HepG2 (cell line): ENCODE results near the gene MBLAC1. TPM values are rescaled to one million over a fixed set of nuclear protein-coding genes. Genes with fewer than 3 reads are reported as not detected.

Experiments
- DRAP1 ChIP-seq: IDR thresholded peaks from 2 replicates; pipeline ENCODE4 v1.6.1; 2016; ENCODE audit warnings: missing genetic modification reagents, missing compliant biosample characterization
- HNRNPH1 ChIP-seq: fragments of 200-400 bp; formaldehyde crosslinking; optimal IDR thresholded peaks from 2 replicates; pipeline ENCODE3; 2017; ENCODE audit warnings: mild to moderate bottlenecking, low read depth, low read length
- HOXA5 ChIP-seq: sonication (generic); formaldehyde crosslinking; IDR thresholded peaks from 2 replicates; pipeline ENCODE4 v1.4.0; 2020; ENCODE audit warnings: missing genetic modification reagents
- KDM5A ChIP-seq: fragments of 200-600 bp; sonication (generic); IDR thresholded peaks from 2 replicates; pipeline ENCODE4 v1.7.0; 2018; ENCODE audit warnings: antibody characterized with exemption, mild to moderate bottlenecking, low read length, borderline replicate concordance
- MIXL1 ChIP-seq: IDR thresholded peaks from 2 replicates; pipeline ENCODE4 v1.6.1; 2016
- MNT ChIP-seq: fragments of 450-650 bp; IDR thresholded peaks from 2 replicates; pipeline ENCODE4 v1.6.1; 2016
- NFYB ChIP-seq: sonication (generic); formaldehyde crosslinking; IDR thresholded peaks from 2 replicates; pipeline ENCODE4 v1.4.0; 2020; ENCODE audit warnings: missing genetic modification reagents
- PREB ChIP-seq: sonication (generic); formaldehyde crosslinking; IDR thresholded peaks from 2 replicates; pipeline ENCODE4 v1.4.0; 2020; ENCODE audit warnings: missing genetic modification reagents
- REPIN1 ChIP-seq: sonication (generic); formaldehyde crosslinking; IDR thresholded peaks from 2 replicates; pipeline ENCODE4 v1.8.0; 2022; ENCODE audit warnings: missing genetic modification reagents, low read depth, mild to moderate bottlenecking, borderline replicate concordance
- SETDB1 ChIP-seq: sonication (generic); formaldehyde crosslinking; IDR thresholded peaks from 2 replicates; pipeline ENCODE4 v1.5.1; 2020; ENCODE audit warnings: missing genetic modification reagents, mild to moderate bottlenecking, borderline replicate concordance
- TAF15 ChIP-seq: fragments of 200-400 bp; formaldehyde crosslinking; IDR thresholded peaks from one replicate; pipeline ENCODE4 v1.6.1; 2018; ENCODE audit warnings: mild to moderate bottlenecking, low read depth, low read length; ENCODE audit not compliant: poor library complexity, severe bottlenecking
- TBX3 ChIP-seq: fragments of 450-650 bp; IDR thresholded peaks from 2 replicates; pipeline ENCODE4 v1.6.1; 2017; ENCODE audit warnings: antibody characterized with exemption, mild to moderate bottlenecking, inconsistent platforms, borderline replicate concordance
- TSC22D2 ChIP-seq: sonication (generic); formaldehyde crosslinking; IDR thresholded peaks from 2 replicates; pipeline ENCODE4 v1.5.1; 2020; ENCODE audit warnings: missing genetic modification reagents, mild to moderate bottlenecking, borderline replicate concordance
- ZBTB37 ChIP-seq: sonication (generic); formaldehyde crosslinking; IDR thresholded peaks from 2 replicates; pipeline ENCODE4 v1.4.0; 2020; ENCODE audit warnings: mild to moderate bottlenecking, missing genetic modification reagents
- ZFX ChIP-seq: sonication (generic); formaldehyde crosslinking; IDR thresholded peaks from 2 replicates; pipeline ENCODE4 v1.4.0; 2020; ENCODE audit warnings: mild to moderate bottlenecking, low read depth, missing genetic modification reagents, moderate library complexity
- ZNF652 ChIP-seq: IDR thresholded peaks from 2 replicates; pipeline ENCODE4 v1.6.1; 2016; ENCODE audit warnings: low read depth, borderline replicate concordance
- ZNF891 ChIP-seq: sonication (generic); formaldehyde crosslinking; IDR thresholded peaks from 2 replicates; pipeline ENCODE4 v1.5.0; 2020; ENCODE audit warnings: mild to moderate bottlenecking, missing genetic modification reagents
- ZSCAN21 ChIP-seq: sonication (generic); formaldehyde crosslinking; IDR thresholded peaks from 2 replicates; pipeline ENCODE4 v1.8.0; 2022; ENCODE audit warnings: mild to moderate bottlenecking, missing genetic modification reagents, moderate library complexity, borderline replicate concordance
- polyA plus RNA-seq, 8 experiments: library from polyadenylated mRNA; depleted of rRNA in 3 of 8; stranded (reverse) in 7 of 8; unstranded in 1 of 8; fragments of >200 nt; fragmentation: Illumina TruSeq in 4 of 8; extraction: Trizol in 4 of 8; gene quantifications; 2 replicates each; pipeline versions ENCODE4 v1.2.1 to v1.2.3, GENCODE V29; 2011 to 2016; ENCODE audit warnings: low read depth in 4 of 8, missing spikeins in 1 of 8, mixed read lengths in 1 of 8; ENCODE audit not compliant: insufficient read depth in 1 of 8
- total RNA-seq, 5 experiments: library from RNA; depleted of rRNA; stranded (reverse); fragments of >200 nt; fragmentation: Illumina TruSeq; extraction: Trizol; gene quantifications; 2 replicates each; pipeline ENCODE4 v1.2.3, GENCODE V29; 2016; ENCODE audit warnings: low read depth in 1 of 5
- TF ChIP-seq, protein P1 (sequence below): sonication (generic); formaldehyde crosslinking; IDR thresholded peaks from 2 replicates; pipeline ENCODE4 v1.8.1; 2023; ENCODE audit warnings: mild to moderate bottlenecking, missing genetic modification reagents, borderline replicate concordance
- TF ChIP-seq, protein P2 (sequence below): sonication (generic); formaldehyde crosslinking; IDR thresholded peaks from 2 replicates; pipeline ENCODE4 v1.4.0; 2020; ENCODE audit warnings: missing genetic modification reagents

Gene MBLAC1
- total and polyA plus RNA-seq, 2 of the 13 experiments (the other 11 are each of a cell fraction or from before 2014, with no cell fraction given): 0.79 to 2.1 TPM

GRCh38 chr7:100119072-100119969 lies 7.4 kb upstream of the MBLAC1 start, which contains the start of the genes CNPY4 and TAF6 (continued):
- TF ChIP-seq PREB (CRISPR knock-in tag) (no peak), TAF15 (no peak), TSC22D2 (CRISPR knock-in tag) (peak; percentile 38; the same call in 1 of the 2 replicates), TBX3 (peak; percentile 40; the same call in 1 of the 2 replicates), ZNF891 (CRISPR knock-in tag) (no peak; the same call in 1 of the 2 replicates), SETDB1 (CRISPR knock-in tag) (no peak), KDM5A (peak; percentile 87), REPIN1 (no peak), DRAP1 (peak; percentile 67), MIXL1 (CRISPR knock-in tag) (peak; percentile 31; the same call in 1 of the 2 replicates), HNRNPH1 (no peak), ZFX (CRISPR knock-in tag) (no peak), MNT (no peak), ZSCAN21 (0 out of 2 replicates have a peak, but pooled peaks have one; percentile 18), NFYB (CRISPR knock-in tag) (peak; percentile 65), ZNF652 (CRISPR knock-in tag) (no peak), HOXA5 (peak; percentile 90; the same call in 1 of the 2 replicates), ZBTB37 (CRISPR knock-in tag) (no peak)
- TF ChIP-seq, protein P1, sequence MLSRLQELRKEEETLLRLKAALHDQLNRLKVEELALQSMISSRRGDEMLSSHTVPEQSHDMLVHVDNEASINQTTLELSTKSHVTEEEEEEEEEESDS: no peak
- TF ChIP-seq, protein P2, sequence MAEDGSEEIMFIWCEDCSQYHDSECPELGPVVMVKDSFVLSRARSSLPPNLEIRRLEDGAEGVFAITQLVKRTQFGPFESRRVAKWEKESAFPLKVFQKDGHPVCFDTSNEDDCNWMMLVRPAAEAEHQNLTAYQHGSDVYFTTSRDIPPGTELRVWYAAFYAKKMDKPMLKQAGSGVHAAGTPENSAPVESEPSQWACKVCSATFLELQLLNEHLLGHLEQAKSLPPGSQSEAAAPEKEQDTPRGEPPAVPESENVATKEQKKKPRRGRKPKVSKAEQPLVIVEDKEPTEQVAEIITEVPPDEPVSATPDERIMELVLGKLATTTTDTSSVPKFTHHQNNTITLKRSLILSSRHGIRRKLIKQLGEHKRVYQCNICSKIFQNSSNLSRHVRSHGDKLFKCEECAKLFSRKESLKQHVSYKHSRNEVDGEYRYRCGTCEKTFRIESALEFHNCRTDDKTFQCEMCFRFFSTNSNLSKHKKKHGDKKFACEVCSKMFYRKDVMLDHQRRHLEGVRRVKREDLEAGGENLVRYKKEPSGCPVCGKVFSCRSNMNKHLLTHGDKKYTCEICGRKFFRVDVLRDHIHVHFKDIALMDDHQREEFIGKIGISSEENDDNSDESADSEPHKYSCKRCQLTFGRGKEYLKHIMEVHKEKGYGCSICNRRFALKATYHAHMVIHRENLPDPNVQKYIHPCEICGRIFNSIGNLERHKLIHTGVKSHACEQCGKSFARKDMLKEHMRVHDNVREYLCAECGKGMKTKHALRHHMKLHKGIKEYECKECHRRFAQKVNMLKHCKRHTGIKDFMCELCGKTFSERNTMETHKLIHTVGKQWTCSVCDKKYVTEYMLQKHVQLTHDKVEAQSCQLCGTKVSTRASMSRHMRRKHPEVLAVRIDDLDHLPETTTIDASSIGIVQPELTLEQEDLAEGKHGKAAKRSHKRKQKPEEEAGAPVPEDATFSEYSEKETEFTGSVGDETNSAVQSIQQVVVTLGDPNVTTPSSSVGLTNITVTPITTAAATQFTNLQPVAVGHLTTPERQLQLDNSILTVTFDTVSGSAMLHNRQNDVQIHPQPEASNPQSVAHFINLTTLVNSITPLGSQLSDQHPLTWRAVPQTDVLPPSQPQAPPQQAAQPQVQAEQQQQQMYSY (CRISPR knock-in tag): no peak
